Mucosa of rectum (tissue), 2 donors: ENCODE results near the gene VAMP5.
"Not testable (repeated sequence)": the region's sequence is repeated elsewhere in the genome, so short reads cannot be mapped to it uniquely, and the experiment has no call there.

Experiments used
- H3K27ac ChIP-seq, 2 donors: one replicate each; pipeline ENCODE4 v1.7.0; 2013; ENCODE audit warnings: inconsistent platforms in 2 of 2, low read depth in 2 of 2, low read length in 2 of 2
- H3K27me3 ChIP-seq, 2 donors: one replicate each; pipeline ENCODE4 v1.7.0; 2013; ENCODE audit warnings: low read length in 2 of 2; ENCODE audit not compliant: control insufficient read depth in 2 of 2, insufficient read depth in 2 of 2
- H3K36me3 ChIP-seq, 2 donors: one replicate each; pipeline ENCODE4 v1.7.0; 2013; ENCODE audit warnings: low read length in 2 of 2; ENCODE audit not compliant: control insufficient read depth in 2 of 2, insufficient read depth in 2 of 2
- H3K4me1 ChIP-seq, 2 donors: one replicate each; pipeline ENCODE4 v1.7.0; 2013; ENCODE audit warnings: low read length in 2 of 2, mild to moderate bottlenecking in 1 of 2; ENCODE audit not compliant: control insufficient read depth in 2 of 2, insufficient read depth in 2 of 2
- H3K4me3 ChIP-seq, 2 donors: one replicate each; pipeline ENCODE4 v1.7.0; 2013; ENCODE audit warnings: low read length in 2 of 2
- H3K9ac ChIP-seq, 2 donors: one replicate each; pipeline ENCODE4 v1.7.0; 2013; ENCODE audit warnings: low read length in 2 of 2, low read depth in 1 of 2, mild to moderate bottlenecking in 1 of 2
- H3K9me3 ChIP-seq, 2 donors: one replicate each; pipeline ENCODE4 v1.7.0; 2013; ENCODE audit warnings: low read length in 2 of 2; ENCODE audit not compliant: control insufficient read depth in 2 of 2
- donor health status: healthy.
- donor health status: Normal muscosa, but diverticular disease.

Gene VAMP5

DNA sequence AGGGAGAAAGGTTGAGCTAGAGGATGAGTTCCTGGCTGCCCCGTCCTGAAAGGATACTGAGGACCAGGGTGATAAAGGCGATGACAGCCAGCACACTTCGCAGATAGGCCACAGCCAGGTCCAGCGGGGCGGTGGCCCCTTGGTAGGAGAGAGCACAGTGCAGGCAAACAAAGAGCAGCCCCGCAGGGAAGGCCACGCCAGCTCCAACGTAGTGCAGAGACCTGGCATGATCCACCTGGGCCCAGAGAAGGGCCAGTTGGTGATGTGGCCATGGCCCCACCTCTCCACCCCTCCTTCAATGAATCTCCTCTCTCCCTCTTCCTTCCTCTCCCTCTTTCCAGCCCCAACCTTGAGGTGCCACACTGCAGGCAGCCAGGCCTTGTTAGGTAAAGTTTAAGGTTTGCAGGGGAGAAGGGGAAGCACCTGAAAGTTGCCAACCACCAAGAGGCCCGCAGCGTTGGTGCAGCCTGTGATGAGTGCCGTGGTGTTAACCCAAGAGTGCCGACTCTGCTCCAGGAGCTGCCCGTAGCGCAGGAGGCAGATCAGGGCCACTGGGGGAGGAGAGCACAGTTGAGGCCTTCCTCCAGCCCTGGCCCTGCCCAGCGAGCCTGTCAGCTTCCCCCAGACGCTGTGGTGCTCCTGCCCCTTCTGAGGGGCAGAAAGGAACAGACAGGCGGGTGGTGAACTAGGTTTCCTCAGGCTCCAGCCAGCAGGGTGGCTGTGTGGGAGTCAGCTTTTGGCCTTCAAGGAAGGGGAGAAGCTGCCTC lies 15.4 kb downstream of the VAMP5 start:
- Histone ChIP-seq H3K4me1 (peaks cover 29 to 31% of the 10 kb centered on the region in 2 donors), H3K9me3 (no peaks in the 10 kb centered on the region), H3K27ac (no peak overlapping the region), H3K27me3 (no peaks in the 10 kb centered on the region), H3K9ac (no peak overlapping the region), H3K36me3 (peaks cover 17 to 22% of the 10 kb centered on the region in 2 donors), H3K4me3 (no peak overlapping the region)

GRCh38 chr2:85600235-85600575 lies 16.0 kb downstream of the VAMP5 start:
- Histone ChIP-seq H3K9ac (no peak overlapping the region), H3K4me3 (no peak overlapping the region), H3K4me1 (peaks cover 25 to 32% of the 10 kb centered on the region in 2 donors), H3K27ac (no peak overlapping the region), H3K27me3 (no peaks in the 10 kb centered on the region), H3K36me3 (peaks cover 17 to 22% of the 10 kb centered on the region in 2 donors), H3K9me3 (no peaks in the 10 kb centered on the region)

DNA sequence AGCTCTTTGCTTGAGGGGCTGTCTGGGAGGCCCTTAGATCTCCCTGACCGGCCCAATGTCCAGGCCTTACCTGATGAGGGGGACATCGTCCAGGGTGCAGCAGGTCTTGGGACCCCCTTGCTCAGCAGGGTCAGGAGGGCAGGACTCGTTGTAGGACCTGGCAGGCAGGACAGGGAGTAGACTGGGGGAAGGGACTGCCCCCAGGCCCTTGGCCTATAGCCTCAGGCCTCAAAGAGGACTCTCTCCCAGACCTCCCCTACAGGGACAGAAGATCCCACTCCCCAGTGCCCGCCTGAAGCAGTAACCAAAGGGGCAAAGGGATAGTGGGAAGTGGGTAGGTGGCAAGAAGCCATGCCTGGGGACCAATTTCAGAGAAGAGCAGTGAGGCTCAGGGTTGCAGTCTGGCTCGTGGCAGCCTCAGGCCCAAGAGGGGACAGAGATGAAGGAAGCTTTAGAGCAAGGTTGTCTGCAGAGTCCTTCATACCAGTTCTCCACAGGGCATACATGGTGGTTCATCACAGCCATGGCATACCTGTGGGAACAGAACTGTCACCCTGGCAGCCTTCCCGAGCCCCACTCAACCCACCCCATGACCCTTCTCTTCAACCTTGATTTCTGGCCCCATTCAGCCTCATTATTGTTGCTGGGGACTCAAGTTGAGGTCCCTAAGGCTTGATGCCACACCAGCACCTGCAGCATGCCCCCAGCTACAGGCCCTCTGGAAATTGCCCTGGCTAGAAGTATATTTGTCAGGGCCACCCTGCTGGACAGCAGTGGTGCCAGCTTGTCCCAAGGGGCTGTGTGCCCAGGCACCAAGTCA lies 16.9 kb downstream of the VAMP5 start:
- Histone ChIP-seq H3K9me3 (no peaks in the 10 kb centered on the region), H3K4me1 (peaks cover 25 to 33% of the 10 kb centered on the region in 2 donors), H3K9ac (peak overlapping the region in 1 of 2 donors; percentile 69), H3K27ac (no peak overlapping the region), H3K36me3 (peaks cover 17 to 26% of the 10 kb centered on the region in 2 donors), H3K4me3 (peak overlapping the region; percentile 81 to 97), H3K27me3 (no peaks in the 10 kb centered on the region)

DNA sequence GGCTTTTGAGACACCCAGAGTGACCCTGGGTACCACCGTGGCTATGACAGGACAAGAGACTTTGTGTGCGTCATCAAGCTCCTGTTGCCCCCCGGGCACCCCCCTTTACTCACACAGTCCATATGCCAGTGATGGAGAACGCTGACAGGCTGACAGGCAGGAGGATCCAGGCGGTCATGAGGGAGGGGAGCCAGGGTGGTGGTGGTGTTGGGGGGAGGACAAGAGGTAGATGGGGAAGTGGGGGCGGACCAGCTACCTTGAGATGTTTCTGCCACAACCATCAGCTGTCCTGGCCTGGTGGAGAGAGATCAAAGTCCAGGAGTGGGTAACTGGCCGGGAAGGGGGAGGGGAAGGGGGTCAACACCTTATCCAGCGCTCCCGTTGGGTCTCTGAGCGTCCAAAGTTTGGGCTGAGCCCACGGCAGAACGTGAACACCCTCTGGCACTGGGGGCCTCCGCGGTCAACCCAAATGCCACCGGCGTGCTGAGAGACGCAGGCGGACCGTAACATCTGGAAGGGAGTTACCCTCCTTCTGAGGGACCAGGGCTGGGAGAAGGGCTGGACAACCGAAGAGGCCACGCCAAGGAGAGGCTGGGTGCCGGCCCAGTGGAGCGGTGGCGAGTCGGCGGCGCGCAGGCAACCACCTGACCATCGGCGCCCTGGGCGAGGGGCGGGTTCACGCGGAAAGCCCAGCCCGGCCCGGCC lies 17.7 kb downstream of the VAMP5 start:
- Histone ChIP-seq H3K9me3 (no peaks in the 10 kb centered on the region), H3K36me3 (peaks cover 14 to 27% of the 10 kb centered on the region in 2 donors), H3K27me3 (no peaks in the 10 kb centered on the region), H3K4me3 (peak overlapping the region; percentile 81 to 97), H3K9ac (peak overlapping the region; percentile 69 to 75), H3K4me1 (peaks cover 17 to 26% of the 10 kb centered on the region in 2 donors), H3K27ac (peak overlapping the region; percentile 54 to 80)

DNA sequence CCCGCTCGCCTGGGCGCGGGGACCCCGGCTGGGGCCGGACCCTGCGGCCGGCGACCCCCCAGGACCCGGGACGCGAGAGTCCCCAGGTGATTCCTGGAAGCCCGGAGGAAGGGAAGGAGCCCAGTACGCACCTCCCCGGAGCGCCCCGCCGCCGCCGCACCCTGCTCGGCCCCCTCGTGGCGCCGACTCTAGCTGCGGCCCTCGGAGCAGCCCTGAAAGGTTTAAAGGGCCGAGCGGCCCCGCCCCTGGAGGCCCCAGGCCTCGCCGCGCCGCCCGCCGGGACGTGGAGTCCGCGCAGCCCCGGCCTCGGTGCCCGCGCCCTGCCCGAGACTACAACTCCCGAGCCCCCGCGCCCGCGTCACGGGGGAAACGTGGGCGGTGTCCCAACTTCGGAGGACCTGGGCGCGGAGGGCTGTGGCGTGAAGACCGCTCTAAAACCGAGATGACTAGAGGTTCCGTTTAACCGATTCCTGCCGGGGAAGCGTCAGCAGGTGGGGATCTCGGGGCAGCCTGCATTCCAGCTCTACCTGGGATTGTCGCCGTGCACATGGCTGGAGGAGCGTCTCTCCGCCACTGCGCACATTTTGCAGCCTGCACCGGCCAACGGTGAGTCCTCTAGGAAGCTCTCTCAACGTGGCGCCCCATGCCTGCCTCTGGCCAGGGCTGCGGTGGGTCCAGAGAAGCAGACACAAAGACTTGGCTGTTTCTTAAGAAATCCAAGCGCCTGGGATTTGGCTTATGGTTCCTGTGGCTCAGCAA lies 18.4 kb downstream of the VAMP5 start, which contains the start of gene TMEM150A:
TSS of gene TMEM150A (minus strand) at position 223 of the 759 bp plus-strand sequence. CDS start 750 bp downstream, outside the sequence.
- Histone ChIP-seq H3K27ac (peak within 1 kb of the TSS; percentile 54 to 80), H3K9ac (peak within 1 kb of the TSS; percentile 69 to 75), H3K27me3 (no peaks in the 10 kb centered on the region), H3K36me3 (peaks cover 12 to 27% of the 10 kb centered on the region in 2 donors), H3K4me1 (peaks cover 15 to 25% of the 10 kb centered on the region in 2 donors), H3K9me3 (no peaks in the 10 kb centered on the region), H3K4me3 (peak within 1 kb of the TSS; percentile 96 to 97)

DNA sequence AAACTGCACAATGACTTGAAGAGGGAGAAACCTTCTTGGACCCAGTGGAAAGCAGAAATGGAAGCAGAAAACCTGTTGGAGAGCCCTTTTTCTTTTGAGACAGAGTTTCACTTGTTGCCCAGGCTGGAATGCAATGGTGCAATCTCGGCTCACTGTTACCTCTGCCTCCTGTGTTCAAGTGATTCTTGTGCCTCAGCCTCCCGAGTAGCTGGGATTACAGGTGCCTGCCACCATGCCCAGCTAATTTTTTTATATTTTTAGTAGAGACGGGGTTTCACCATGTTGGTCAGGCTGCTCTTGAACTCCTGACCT lies 19.9 kb downstream of the VAMP5 start:
- H3K9me3 ChIP-seq, H3K27ac ChIP-seq, H3K27me3 ChIP-seq: not testable (repeated sequence)
- Histone ChIP-seq H3K4me3 (peak overlapping the region; percentile 9 to 50), H3K36me3 (peaks cover 20 to 38% of the 10 kb centered on the region in 2 donors), H3K4me1 (peaks cover 15 to 25% of the 10 kb centered on the region in 2 donors), H3K9ac (peak overlapping the region in 1 of 2 donors; percentile 8)

DNA sequence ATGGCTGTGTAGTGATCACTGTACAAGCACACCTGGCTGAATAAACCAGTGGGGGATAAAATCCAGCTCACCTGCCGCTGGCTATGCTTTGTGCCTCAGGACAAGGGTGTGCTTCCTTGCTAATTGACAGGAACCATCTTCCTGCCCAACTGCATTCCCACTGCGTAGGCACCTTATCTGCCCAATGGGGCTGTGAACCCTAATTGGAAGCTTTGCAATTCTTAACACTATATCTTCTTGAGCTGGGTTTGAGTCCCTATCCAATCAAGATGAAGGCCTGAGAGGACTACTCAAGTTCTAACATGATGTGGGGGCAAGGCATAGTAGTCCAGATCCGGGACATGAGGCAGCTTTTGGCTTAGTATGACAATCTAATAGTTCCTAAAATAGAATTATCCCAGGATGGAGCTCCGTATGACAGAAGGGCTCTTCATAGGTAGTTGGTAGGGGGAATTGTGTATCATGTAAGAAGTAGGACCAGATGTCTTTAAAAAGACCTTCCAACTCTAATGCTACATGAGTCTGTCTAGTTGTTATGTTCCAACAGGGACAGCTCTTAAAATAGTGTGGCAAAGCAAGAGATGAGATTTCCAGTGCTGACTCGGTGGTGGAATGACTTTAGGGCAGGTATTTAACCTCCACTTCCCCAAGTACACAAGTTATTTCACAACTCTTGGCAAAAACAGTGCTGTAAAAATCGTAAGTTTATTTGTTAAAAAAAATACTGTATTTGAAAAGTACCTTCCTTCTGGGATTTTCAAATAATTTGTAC lies 20.5 kb downstream of the VAMP5 start:
- Histone ChIP-seq H3K27me3 (no peaks in the 10 kb centered on the region), H3K9ac (no peak overlapping the region), H3K27ac (no peak overlapping the region), H3K9me3 (no peaks in the 10 kb centered on the region), H3K4me3 (no peak overlapping the region), H3K4me1 (peaks cover 15 to 25% of the 10 kb centered on the region in 2 donors), H3K36me3 (peaks cover 22 to 34% of the 10 kb centered on the region in 2 donors)

DNA sequence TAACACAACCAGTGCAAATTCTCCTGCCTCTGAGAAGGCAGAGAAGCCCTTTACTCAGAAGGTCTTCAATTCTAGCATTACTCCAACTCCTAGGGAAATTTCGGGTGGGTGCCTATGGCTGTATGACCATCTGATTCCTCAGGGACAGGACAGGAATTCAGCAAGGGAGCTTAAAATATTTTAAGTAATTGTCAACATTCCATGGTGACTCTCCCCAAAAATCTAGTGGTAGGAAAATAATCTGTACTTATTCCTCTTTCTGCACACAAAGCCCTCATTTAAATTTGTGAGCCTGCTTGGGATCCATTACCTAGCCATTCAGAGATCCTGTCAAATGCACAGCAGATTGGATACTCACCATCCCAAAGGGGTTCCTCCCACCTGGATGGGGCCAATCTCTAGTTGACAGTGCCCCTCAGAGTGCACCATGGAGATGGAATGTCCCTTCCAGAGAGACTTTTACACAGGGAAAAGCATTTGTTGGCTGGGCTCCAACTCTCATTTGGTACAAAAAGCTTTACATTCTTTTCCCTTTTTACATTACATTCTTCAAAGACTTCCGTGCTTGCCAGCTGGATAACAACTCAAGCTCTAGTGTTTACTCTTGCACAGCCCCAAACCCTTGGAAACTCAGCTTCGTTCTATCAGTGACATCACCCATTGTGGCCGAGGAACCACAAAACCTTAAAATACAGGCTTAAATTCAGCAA lies 21.3 kb downstream of the VAMP5 start:
- no peak overlapping the region for H3K9ac ChIP-seq
- H3K4me1 ChIP-seq: peaks cover 15 to 28% of the 10 kb centered on the region in 2 donors
- H3K9me3 ChIP-seq: no peaks in the 10 kb centered on the region
- H3K27me3 ChIP-seq: no peaks in the 10 kb centered on the region
- no peak overlapping the region for H3K4me3 ChIP-seq
- H3K36me3 ChIP-seq: peaks cover 22 to 35% of the 10 kb centered on the region in 2 donors
- no peak overlapping the region for H3K27ac ChIP-seq

- H3K9ac ChIP-seq: no peak overlapping the region
- no peak overlapping the region for H3K4me3 ChIP-seq
- H3K4me1 ChIP-seq: peaks cover 17 to 28% of the 10 kb centered on the region in 2 donors
These were observed 21.9 kb downstream of the VAMP5 start for GRCh38 chr2:85606116-85606455.

More at GRCh38 chr2:85606116-85606455, 21.9 kb downstream of the VAMP5 start:
- Histone ChIP-seq H3K9me3 (no peaks in the 10 kb centered on the region), H3K36me3 (peaks cover 22 to 35% of the 10 kb centered on the region in 2 donors), H3K27me3 (no peaks in the 10 kb centered on the region), H3K27ac (no peak overlapping the region)
